Measurements from ENCODE around the gene SPARC.
"Not testable (repeated sequence)": the region's sequence is repeated elsewhere in the genome, so short reads cannot be mapped to it uniquely, and the experiment has no call there.

Gene SPARC, protein sequence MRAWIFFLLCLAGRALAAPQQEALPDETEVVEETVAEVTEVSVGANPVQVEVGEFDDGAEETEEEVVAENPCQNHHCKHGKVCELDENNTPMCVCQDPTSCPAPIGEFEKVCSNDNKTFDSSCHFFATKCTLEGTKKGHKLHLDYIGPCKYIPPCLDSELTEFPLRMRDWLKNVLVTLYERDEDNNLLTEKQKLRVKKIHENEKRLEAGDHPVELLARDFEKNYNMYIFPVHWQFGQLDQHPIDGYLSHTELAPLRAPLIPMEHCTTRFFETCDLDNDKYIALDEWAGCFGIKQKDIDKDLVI

GRCh38 chr5:151686674-151687407 is at the start of gene SPARC:
Gene SPARC (minus strand): TSS chr5:151686915. CDS start chr5:151676188, 10,727 bp downstream.
- no peak for DNase-seq (ENCODE audit: low read depth, low spot score)

- DNase-seq (ENCODE audit: low read depth, low spot score) = no peak
Measured at GRCh38 chr5:151735646-151736045, 48.9 kb upstream of the SPARC start.

- no peak for DNase-seq (ENCODE audit: low read depth, low spot score)
Measured at GRCh38 chr5:151734064-151734408, 47.3 kb upstream of the SPARC start.

GRCh38 chr5:151733358-151734063 is 46.8 kb upstream of the SPARC start:
- no peak for DNase-seq (ENCODE audit: low read depth, low spot score)

DNA sequence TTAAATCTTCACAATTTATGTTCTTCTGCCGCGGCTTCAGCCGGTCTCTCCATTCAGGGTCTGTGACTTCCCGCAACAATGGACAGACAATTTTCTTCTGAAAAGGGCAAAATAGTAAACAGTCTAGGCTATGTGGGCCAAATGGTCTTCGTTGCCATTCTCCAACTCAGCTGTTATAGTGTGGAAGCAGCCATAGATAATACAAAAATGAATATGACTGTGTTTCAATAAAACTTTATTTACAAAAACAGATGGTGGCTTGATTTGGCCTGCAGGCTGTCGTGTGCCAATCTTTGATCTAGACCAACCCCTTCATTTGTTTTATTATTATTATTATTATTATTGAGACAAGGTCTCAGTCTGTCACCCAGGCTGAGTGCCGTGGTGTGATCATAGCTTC is 43.7 kb upstream of the SPARC start:
- no peak for DNase-seq (ENCODE audit: low read depth, low spot score)

DNA sequence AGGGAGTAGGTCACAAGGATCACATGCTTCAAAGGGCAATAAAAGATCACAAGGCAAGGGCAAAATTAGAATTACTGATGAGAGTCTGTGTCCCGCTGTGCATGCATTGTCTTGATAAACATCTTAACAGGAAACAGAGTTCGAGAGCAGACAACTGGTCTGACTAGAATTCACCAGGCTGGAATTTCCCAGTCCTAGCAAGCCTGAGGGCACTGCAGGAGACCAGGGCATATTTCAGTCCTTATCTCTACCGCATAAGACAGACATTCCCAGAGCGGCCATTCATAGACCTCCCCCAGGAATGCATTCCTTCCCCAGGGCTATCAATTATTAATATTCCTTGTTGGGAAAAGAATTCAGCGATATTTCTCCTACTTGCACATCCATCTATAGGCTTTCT is 42.9 kb upstream of the SPARC start:
- DNase-seq (ENCODE audit: low read depth, low spot score) = not testable (repeated sequence)

- no peak for DNase-seq (ENCODE audit: low read depth, low spot score)
Measured at GRCh38 chr5:151724360-151724759, 37.6 kb upstream of the SPARC start.

DNA sequence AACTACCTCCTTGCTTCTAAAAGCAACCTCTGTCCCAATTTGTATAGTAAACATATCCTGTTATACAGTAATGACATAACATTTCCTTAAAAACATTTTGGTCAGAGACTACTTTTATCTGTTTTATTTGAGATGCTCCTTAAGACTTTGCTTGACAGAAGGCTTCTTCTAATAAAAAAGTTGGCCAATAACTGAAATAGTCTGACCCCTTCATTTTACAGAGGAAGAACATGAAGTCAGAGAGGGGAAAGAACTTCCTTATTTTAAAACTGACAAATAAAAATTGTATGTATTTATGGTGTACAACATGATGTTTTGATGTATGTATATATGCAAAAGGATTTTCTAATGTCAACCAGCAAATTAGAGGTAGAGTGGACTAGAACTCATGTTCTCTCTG is 35.8 kb upstream of the SPARC start:
- no peak for DNase-seq (ENCODE audit: low read depth, low spot score)

GRCh38 chr5:151721812-151722391 is 35.2 kb upstream of the SPARC start:
- no peak for DNase-seq (ENCODE audit: low read depth, low spot score)

GRCh38 chr5:151721087-151721646 is 34.5 kb upstream of the SPARC start:
- DNase-seq (ENCODE audit: low read depth, low spot score) = no peak

DNA sequence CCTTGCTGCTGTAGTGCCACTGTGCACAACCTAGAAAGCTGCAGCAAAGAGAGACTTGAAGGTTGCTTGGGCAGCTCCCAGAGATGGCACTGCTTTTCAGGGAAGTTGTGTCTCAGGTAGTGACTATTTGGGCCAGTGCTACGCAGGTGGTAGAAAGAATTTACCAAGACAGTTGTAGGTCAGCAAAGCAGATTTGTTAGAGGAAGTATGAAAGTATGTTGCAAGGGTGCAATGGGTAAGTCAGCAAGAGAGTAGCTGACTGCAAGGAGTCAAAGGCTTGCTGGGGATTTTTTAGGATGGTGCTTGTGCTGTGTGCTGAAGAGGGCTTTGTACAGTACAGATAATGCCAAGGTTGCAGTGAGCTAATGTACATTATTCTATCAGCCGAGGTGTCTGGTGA is 33.5 kb upstream of the SPARC start:
- DNase-seq (ENCODE audit: low read depth, low spot score) = no peak

GRCh38 chr5:151719228-151720000 is 32.7 kb upstream of the SPARC start:
- DNase-seq (ENCODE audit: low read depth, low spot score) = no peak

GRCh38 chr5:151718646-151719045 is 31.9 kb upstream of the SPARC start:
- DNase-seq (ENCODE audit: low read depth, low spot score) = no peak

GRCh38 chr5:151718153-151718552 is 31.4 kb upstream of the SPARC start:
- DNase-seq (ENCODE audit: low read depth, low spot score) = no peak

DNA sequence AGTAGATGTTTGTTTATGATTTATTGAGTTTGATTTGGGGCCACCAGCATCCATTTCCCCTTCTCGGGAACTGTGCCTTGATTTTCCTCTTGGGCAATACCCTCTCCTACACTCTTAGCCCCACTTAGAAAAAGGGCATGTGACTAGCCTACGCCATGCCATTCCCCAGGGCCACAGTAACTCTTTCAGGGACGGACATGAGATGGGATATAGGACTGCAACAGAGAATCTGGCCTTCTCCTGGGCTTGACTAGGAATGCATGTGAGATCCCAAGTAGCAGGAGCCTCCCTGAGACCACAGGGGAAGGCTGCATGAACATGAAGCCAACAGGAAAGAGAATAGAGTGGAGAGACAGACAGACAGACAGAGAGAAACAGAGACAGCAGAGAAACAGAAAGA is 30.7 kb upstream of the SPARC start:
- DNase-seq (ENCODE audit: low read depth, low spot score) = no peak

DNA sequence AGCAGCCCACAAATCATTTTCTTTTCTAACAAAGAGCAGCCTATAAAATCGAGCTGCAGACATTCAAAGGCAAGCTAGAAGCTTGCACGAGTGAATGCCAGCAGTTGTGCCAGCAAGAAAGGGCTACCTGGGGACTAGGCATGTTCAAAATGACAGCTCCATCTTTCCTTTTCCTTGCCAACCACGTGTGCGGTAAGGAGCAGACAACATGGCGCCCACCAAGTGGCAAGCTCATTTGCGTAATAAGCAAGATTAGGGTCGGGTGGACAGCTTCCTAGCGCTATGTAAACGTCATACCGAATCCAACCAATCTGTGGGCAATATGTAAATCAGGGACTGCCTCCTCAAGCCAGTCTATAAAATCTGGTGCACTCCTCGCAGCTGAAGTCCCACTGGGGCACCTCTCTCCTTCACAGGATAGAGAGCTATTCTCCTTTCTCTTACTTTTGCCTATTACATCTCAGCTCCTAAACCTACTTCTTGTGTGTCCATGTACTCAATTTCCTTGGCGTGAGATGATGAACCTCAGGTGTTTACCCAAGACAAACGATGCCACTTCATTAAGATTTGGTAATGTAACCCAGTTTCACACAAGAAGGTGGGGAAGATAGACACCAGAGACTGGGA is 22.5 kb upstream of the SPARC start:
- no peak for DNase-seq (ENCODE audit: low read depth, low spot score)

GRCh38 chr5:151708126-151708525 is 21.4 kb upstream of the SPARC start:
- no peak for DNase-seq (ENCODE audit: low read depth, low spot score)

DNA sequence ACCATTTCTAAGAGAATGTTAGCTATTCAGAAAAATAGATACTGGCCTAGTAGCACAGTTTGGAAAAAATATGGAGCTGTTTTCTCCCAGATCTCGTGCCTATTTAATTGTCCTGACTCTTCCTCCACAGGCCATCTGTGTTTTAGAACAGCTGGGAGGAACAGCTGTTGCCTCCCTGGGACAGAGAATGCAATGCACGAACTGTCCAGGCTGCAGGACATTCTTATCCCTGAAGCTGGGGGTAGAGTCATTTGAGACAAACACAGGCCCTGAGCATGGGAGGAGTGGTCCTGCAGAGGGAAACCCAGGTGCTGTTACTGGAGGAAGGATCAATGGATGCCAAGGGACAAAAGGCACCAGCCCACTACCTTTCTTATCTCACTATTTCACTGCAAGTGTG is 20.9 kb upstream of the SPARC start:
- DNase-seq (ENCODE audit: low read depth, low spot score) = no peak

DNA sequence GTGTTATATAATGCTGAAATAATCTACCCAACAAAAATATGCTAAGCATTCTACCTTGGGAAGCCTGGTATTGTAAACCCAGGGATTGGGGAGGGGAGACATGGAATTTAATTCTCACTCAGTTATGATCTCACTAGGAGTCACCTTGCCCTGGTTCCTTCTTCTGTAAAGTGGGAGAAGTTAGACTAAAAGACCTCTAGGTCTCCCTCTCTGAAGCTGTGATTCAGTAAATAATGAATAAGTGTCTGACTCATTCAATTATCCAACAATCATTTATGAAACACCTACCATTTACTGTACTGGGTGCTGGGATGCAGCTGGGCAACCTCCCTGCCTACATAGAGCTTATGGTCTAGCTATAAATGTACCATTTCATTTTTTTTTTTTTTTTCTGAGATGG is 20.2 kb upstream of the SPARC start:
- DNase-seq (ENCODE audit: low read depth, low spot score) = no peak

DNA sequence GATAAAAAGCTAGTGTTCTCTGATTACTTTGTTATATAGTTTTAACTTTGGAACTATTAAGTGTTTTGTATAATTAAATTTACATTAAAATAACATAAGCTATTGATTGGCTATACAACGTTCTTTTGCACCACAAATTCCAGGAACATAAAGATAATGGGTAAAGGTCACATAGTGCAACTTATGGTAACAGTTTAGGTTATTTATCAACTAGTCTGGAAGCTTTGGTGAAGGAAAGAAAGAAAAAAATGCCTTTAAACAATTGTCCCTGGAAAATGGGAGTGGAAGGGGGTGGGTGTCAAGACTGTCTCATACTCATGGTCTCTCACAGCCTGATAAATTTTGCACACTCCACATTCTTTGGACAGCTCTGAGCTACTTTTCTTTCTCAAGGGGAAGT is 17.1 kb upstream of the SPARC start:
- DNase-seq (ENCODE audit: low read depth, low spot score) = no peak

- no peak for DNase-seq (ENCODE audit: low read depth, low spot score)
Measured at GRCh38 chr5:151703227-151703626, 16.5 kb upstream of the SPARC start.
